Uterus (tissue), 4 donors: ENCODE data around the gene TRMT6. TPM values are rescaled to one million over a fixed set of nuclear protein-coding genes. Genes with fewer than 3 reads are reported as not detected.

Experiments used
- DNase-seq, 2 donors: peaks; one replicate each; pipeline ENCODE4 v3.0.0-alpha.2; 2019 to 2020
- H3K27ac ChIP-seq, 2 donors: fragments of 200-600 bp; sonication (generic); 1 replicate in 1 of 2; 2 replicates in 1 of 2; pipeline ENCODE4 v1.5.1; 2016 to 2018
- H3K27me3 ChIP-seq, 2 donors: fragments of 200-600 bp; sonication (generic); one replicate each; pipeline ENCODE4 v1.5.1; 2018 to 2019; ENCODE audit warnings: control low read depth in 1 of 2
- H3K36me3 ChIP-seq, 2 donors: fragments of 200-600 bp; sonication (generic); one replicate each; pipeline ENCODE4 v1.5.1; 2019; ENCODE audit warnings: control low read depth in 1 of 2
- H3K4me1 ChIP-seq, 2 donors: fragments of 200-600 bp; sonication (generic); one replicate each; pipeline ENCODE4 v1.5.1; 2018 to 2019; ENCODE audit warnings: control low read depth in 1 of 2
- H3K4me3 ChIP-seq, 2 donors: fragments of 200-600 bp; sonication (generic); 1 replicate in 1 of 2; 2 replicates in 1 of 2; pipeline ENCODE4 v1.5.1; 2018 to 2019; ENCODE audit warnings: mild to moderate bottlenecking in 1 of 2
- H3K9me3 ChIP-seq, 2 donors: fragments of 200-600 bp; sonication (generic); one replicate each; pipeline ENCODE4 v1.5.1; 2019; ENCODE audit warnings: control low read depth in 1 of 2
- CTCF ChIP-seq, 4 experiments: fragments of 200-600 bp in 2 of 4; fragments of 450-650 bp in 2 of 4; sonication (generic) in 2 of 4; IDR thresholded peaks; one replicate each; pipeline ENCODE4 v1.5.1; 2016 to 2019; ENCODE audit warnings: antibody characterized with exemption in 4 of 4, mild to moderate bottlenecking in 2 of 4, moderate library complexity in 1 of 4
- POLR2A ChIP-seq, 2 donors: fragments of 450-650 bp; IDR thresholded peaks; one replicate each; pipeline ENCODE4 v1.6.1; 2016; ENCODE audit warnings: antibody characterized with exemption in 2 of 2, mild to moderate bottlenecking in 1 of 2, moderate library complexity in 1 of 2
- intact Hi-C: fragments of 100-400 bp; cut with DNase I; formaldehyde crosslinking; loops from one replicate; pipeline ENCODE4 v1.15.1; 2023; ENCODE audit warnings: low total_unique reads
- small RNA-seq: library from RNA; depleted of rRNA; stranded (forward); fragments of <200 nt; gene quantifications from one replicate; pipeline ENCODE3, GENCODE V24; 2016
- total RNA-seq, 4 donors: library from RNA; depleted of rRNA in 3 of 4; stranded (reverse); fragments of >200 nt in 3 of 4; gene quantifications; one replicate each; pipeline versions ENCODE4 v1.1.0 to v1.2.4, GENCODE V29; 2014 to 2023
- donor health status: DM: yes; HTN: yes; CAD: no.

The TRMT6 gene
- total RNA-seq, 4 donors from 2014 or later = 1.8 to 11.9 (median 4.0) TPM

GRCh38 chr20:5890773-5891441 lies 59.4 kb downstream of the TRMT6 start:
- H3K9me3 ChIP-seq = no peaks in the 10 kb centered on the region
- DNase-seq = no peak
- no peaks in the 10 kb centered on the region for H3K27me3 ChIP-seq
- no peak overlapping the region for H3K4me3 ChIP-seq
- H3K27ac ChIP-seq = no peak overlapping the region
- H3K36me3 ChIP-seq = no peaks in the 10 kb centered on the region
- intact Hi-C loops = no loop called here
- H3K4me1 ChIP-seq = no peaks in the 10 kb centered on the region
- no peak for TF ChIP-seq POLR2A (IDR thresholded peaks at IDR 0.05)
- TF ChIP-seq CTCF (IDR thresholded peaks at IDR 0.05) = no peak

- intact Hi-C loops = no loop called here
- TF ChIP-seq POLR2A (IDR thresholded peaks at IDR 0.05) = no peak
- no peak for TF ChIP-seq CTCF (IDR thresholded peaks at IDR 0.05)
- no peak overlapping the region for H3K4me3 ChIP-seq
- H3K27me3 ChIP-seq = no peaks in the 10 kb centered on the region
- no peaks in the 10 kb centered on the region for H3K4me1 ChIP-seq
- DNase-seq = no peak
- no peaks in the 10 kb centered on the region for H3K36me3 ChIP-seq
- no peaks in the 10 kb centered on the region for H3K9me3 ChIP-seq
- no peak overlapping the region for H3K27ac ChIP-seq
These were observed 62.3 kb downstream of the TRMT6 start for GRCh38 chr20:5888041-5888440.

GRCh38 chr20:5887386-5887785 lies 62.9 kb downstream of the TRMT6 start:
- Histone ChIP-seq H3K36me3 (no peaks in the 10 kb centered on the region), H3K27ac (no peak overlapping the region), H3K27me3 (no peaks in the 10 kb centered on the region), H3K4me1 (no peaks in the 10 kb centered on the region), H3K4me3 (no peak overlapping the region), H3K9me3 (no peaks in the 10 kb centered on the region)
- intact Hi-C loops = no loop called here
- TF ChIP-seq CTCF (IDR thresholded peaks at IDR 0.05) (no peak), POLR2A (IDR thresholded peaks at IDR 0.05) (no peak)
- DNase-seq = no peak

Small RNA genes lying within 50 kb of the gene (small RNA-seq; reads per million reads assigned to genes)
- not detected for gene RF00019
- gene RNU1-55P = not detected

Other genes with a start within 250 kb of the TRMT6 start
- gene SHLD1, start 200.1 kb downstream of the TRMT6 start, total RNA-seq = 1 to 10 TPM; 1.8 to 9.7 (median 6.3) TPM
- 1 to 10 TPM in 1 of 4 donors, under 1 TPM in 1, not detected in 2; 0.95 to 3.2 TPM for gene CHGB, start 39.0 kb downstream of the TRMT6 start, total RNA-seq
- gene MCM8, start 119 bp upstream of the TRMT6 start, total RNA-seq = 10 to 100 TPM in 1 of 4 donors, 1 to 10 TPM in 3; 3.8 to 10.9 (median 8.7) TPM
- 10 to 100 TPM; 42.5 to 89.1 (median 44.6) TPM for gene CRLS1, start 55.6 kb upstream of the TRMT6 start, total RNA-seq
- gene LRRN4, start 103.5 kb upstream of the TRMT6 start, total RNA-seq = 1 to 10 TPM in 1 of 4 donors, under 1 TPM in 1, not detected in 2; 0.73 to 1.2 TPM
- gene FERMT1, start 172.5 kb upstream of the TRMT6 start, total RNA-seq = 1 to 10 TPM in 2 of 4 donors, under 1 TPM in 2; under 0.01 to 8.5 (median 4.2) TPM